H1 (cell line): Measurements from ENCODE around the gene ZNF318. TPM values are rescaled to one million over a fixed set of nuclear protein-coding genes. Genes with fewer than 3 reads are reported as not detected.

ENCODE experiments used
- CTCF ChIA-PET: fragments of 300-600 bp; sonication (Branson Sonifier 250); formaldehyde crosslinking; loops from one replicate; lab custom pipeline; 2021; ENCODE audit not compliant: partially characterized antibody; lab: Charles Lee
- POLR2A ChIA-PET: fragments of 300-600 bp; sonication (Branson Sonifier 250); formaldehyde crosslinking; loops from one replicate; lab custom pipeline; 2021; ENCODE audit warnings: inconsistent platforms; ENCODE audit not compliant: partially characterized antibody; lab: Charles Lee
- DNase-seq, 2 experiments: peaks; one replicate each; pipeline versions ENCODE4 v3.0.0 to v3.0.0-alpha.2; 2010 to 2022; ENCODE audit warnings: low spot score in 2 of 2, low read depth in 1 of 2, mixed read lengths in 1 of 2
- FAIRE-seq: peaks from 2 replicates; lab custom pipeline; 2011; peaks lifted over from hg19 to GRCh38; lab: Jason Lieb, UNC
- H2AFZ ChIP-seq: 2 replicates; pipeline ENCODE4 v1.8.1; 2012; ENCODE audit warnings: low read length, inconsistent platforms
- H2AK5ac ChIP-seq: 2 replicates; pipeline ENCODE4 v1.6.1; 2013; ENCODE audit warnings: low read depth, low read length
- H2BK120ac ChIP-seq: replicated peaks from 2 replicates; pipeline ENCODE3; 2013; ENCODE audit warnings: low read depth, low read length, inconsistent platforms
- H2BK12ac ChIP-seq: 2 replicates; pipeline ENCODE4 v1.6.1; 2013; ENCODE audit warnings: low read depth, low read length
- H2BK15ac ChIP-seq: 2 replicates; pipeline ENCODE4 v1.6.1; 2013; ENCODE audit warnings: low read length
- H2BK20ac ChIP-seq: 2 replicates; pipeline ENCODE4 v1.6.1; 2013; ENCODE audit warnings: low read length
- H2BK5ac ChIP-seq: 2 replicates; pipeline ENCODE4 v1.6.1; 2013; ENCODE audit warnings: low read depth, low read length
- H3K14ac ChIP-seq: 2 replicates; pipeline ENCODE4 v1.6.1; 2013; ENCODE audit warnings: inconsistent platforms; ENCODE audit not compliant: insufficient read length
- H3K18ac ChIP-seq: 2 replicates; pipeline ENCODE4 v1.6.1; 2013; ENCODE audit warnings: low read length; ENCODE audit errors: extremely low read depth
- H3K23ac ChIP-seq: 2 replicates; pipeline ENCODE4 v1.6.1; 2013; ENCODE audit warnings: inconsistent platforms; ENCODE audit not compliant: insufficient read length
- H3K23me2 ChIP-seq: 2 replicates; pipeline ENCODE4 v1.6.1; 2013; ENCODE audit warnings: low read depth, low read length
- H3K27ac ChIP-seq: 2 replicates; pipeline ENCODE4 v1.6.1; 2011; ENCODE audit warnings: low read depth, low read length, inconsistent platforms
- H3K27me3 ChIP-seq, 4 experiments: replicated peaks in 1 of 4; 1 replicate in 1 of 4; 2 replicates in 3 of 4; pipeline versions ENCODE4 v1.6.1 to v1.8.1; 2011 to 2013; ENCODE audit warnings: low read length in 3 of 4, mild to moderate bottlenecking in 3 of 4, inconsistent platforms in 2 of 4, mixed read lengths in 2 of 4, moderate library complexity in 1 of 4; ENCODE audit not compliant: control insufficient read depth in 3 of 4, insufficient read depth in 3 of 4; ENCODE audit errors: extremely low read depth in 1 of 4
- H3K36me3 ChIP-seq, 4 experiments: 2 replicates each; pipeline versions ENCODE4 v1.6.1 to v1.8.1; 2011 to 2013; ENCODE audit warnings: mild to moderate bottlenecking in 4 of 4, low read length in 3 of 4, moderate library complexity in 2 of 4, control low read depth in 1 of 4, inconsistent platforms in 1 of 4; ENCODE audit not compliant: insufficient read depth in 4 of 4, control insufficient read depth in 2 of 4
- H3K4ac ChIP-seq: replicated peaks from 2 replicates; pipeline ENCODE3; 2013; ENCODE audit warnings: low read length, low read depth, mixed read lengths, inconsistent platforms; ENCODE audit not compliant: insufficient read length
- H3K4me1 ChIP-seq, 4 experiments: replicated peaks in 1 of 4; 1 replicate in 1 of 4; 2 replicates in 3 of 4; pipeline versions ENCODE4 v1.6.1 to v1.8.1; 2011 to 2013; ENCODE audit warnings: low read length in 3 of 4, inconsistent platforms in 2 of 4, mixed read lengths in 1 of 4; ENCODE audit not compliant: insufficient read depth in 4 of 4, control insufficient read depth in 3 of 4
- H3K4me2 ChIP-seq, 2 experiments: 2 replicates each; pipeline versions ENCODE4 v1.6.1 to v1.8.1; 2011 to 2013; ENCODE audit warnings: low read depth in 2 of 2, low read length in 2 of 2, control low read depth in 1 of 2, inconsistent platforms in 1 of 2, mild to moderate bottlenecking in 1 of 2; ENCODE audit not compliant: insufficient read depth in 1 of 2
- H3K4me3 ChIP-seq, 4 experiments: fragments of 200-600, 300-600 bp in 1 of 4; sonication (generic), shearing (Covaris generic), sonication (Bioruptor Twin) in 1 of 4; 2 replicates each; pipeline versions ENCODE4 v1.5.1 to v1.8.1; 2011 to 2016; ENCODE audit warnings: low read length in 4 of 4, low read depth in 3 of 4, control low read depth in 2 of 4, inconsistent platforms in 2 of 4, mild to moderate bottlenecking in 2 of 4, mixed read lengths in 1 of 4, moderate library complexity in 1 of 4; ENCODE audit not compliant: insufficient read depth in 2 of 4; ENCODE audit errors: extremely low read depth in 1 of 4
- H3K56ac ChIP-seq: replicated peaks from 2 replicates; pipeline ENCODE3; 2013; ENCODE audit warnings: low read depth, mild to moderate bottlenecking, mixed read lengths, low read length, inconsistent platforms; ENCODE audit not compliant: insufficient read length
- H3K79me1 ChIP-seq: 2 replicates; pipeline ENCODE4 v1.6.1; 2013; ENCODE audit warnings: low read depth, low read length, control low read depth
- H3K79me2 ChIP-seq, 2 experiments: 2 replicates each; pipeline versions ENCODE4 v1.6.1 to v1.8.1; 2012 to 2013; ENCODE audit warnings: low read length in 2 of 2, mild to moderate bottlenecking in 2 of 2, inconsistent platforms in 1 of 2; ENCODE audit not compliant: insufficient read depth in 2 of 2, control insufficient read depth in 1 of 2
- H3K9ac ChIP-seq, 4 experiments: replicated peaks in 1 of 4; 1 replicate in 1 of 4; 2 replicates in 3 of 4; pipeline versions ENCODE4 v1.6.1 to v1.8.1; 2011 to 2013; ENCODE audit warnings: low read depth in 3 of 4, low read length in 3 of 4, control low read depth in 2 of 4, mild to moderate bottlenecking in 2 of 4, moderate library complexity in 2 of 4, inconsistent platforms in 1 of 4; ENCODE audit errors: extremely low read depth in 1 of 4
- H3K9me3 ChIP-seq, 2 experiments: 2 replicates each; pipeline versions ENCODE4 v1.6.1 to v1.8.1; 2012 to 2013; ENCODE audit warnings: mild to moderate bottlenecking in 2 of 2, moderate library complexity in 2 of 2, control low read depth in 1 of 2, inconsistent platforms in 1 of 2, low read depth in 1 of 2, low read length in 1 of 2, mixed read lengths in 1 of 2; ENCODE audit not compliant: insufficient read depth in 2 of 2
- H4K20me1 ChIP-seq, 2 experiments: replicated peaks in 1 of 2; 2 replicates each; pipeline versions ENCODE3 to v1.8.1; 2011 to 2013; ENCODE audit warnings: inconsistent platforms in 2 of 2, low read length in 2 of 2, mild to moderate bottlenecking in 1 of 2; ENCODE audit not compliant: insufficient read depth in 2 of 2, control insufficient read depth in 1 of 2
- H4K5ac ChIP-seq: 2 replicates; pipeline ENCODE4 v1.6.1; 2013; ENCODE audit warnings: low read length, low read depth, mixed read lengths, inconsistent platforms; ENCODE audit not compliant: insufficient read length
- H4K8ac ChIP-seq: 2 replicates; pipeline ENCODE4 v1.8.0; 2013; ENCODE audit warnings: mild to moderate bottlenecking, moderate library complexity, low read length, inconsistent platforms; ENCODE audit not compliant: insufficient read depth; ENCODE audit errors: extremely low read depth
- H4K91ac ChIP-seq: replicated peaks from 2 replicates; pipeline ENCODE3; 2013; ENCODE audit warnings: low read length, mixed read lengths, inconsistent platforms; ENCODE audit not compliant: insufficient read length
- BACH1 ChIP-seq: IDR thresholded peaks from 2 replicates; pipeline ENCODE4 v1.6.1; 2012; ENCODE audit warnings: low read length, improper control_type of control experiment
- CBX5 ChIP-seq: fragments of 300-800, 300-1000 bp; sonication (generic); IDR thresholded peaks from 2 replicates; pipeline ENCODE4 v1.7.1; 2016; ENCODE audit warnings: antibody characterized with exemption, low read length, low read depth
- CREB1 ChIP-seq: IDR thresholded peaks from 2 replicates; pipeline ENCODE4 v1.6.1; 2012; ENCODE audit warnings: inconsistent platforms
- EZH2 ChIP-seq: fragments of 200-600 bp; sonication (generic); IDR thresholded peaks from 2 replicates; pipeline ENCODE4 v1.7.1; 2012; ENCODE audit warnings: low read depth, mild to moderate bottlenecking, moderate library complexity, low read length, inconsistent platforms; ENCODE audit not compliant: severe bottlenecking
- GABPA ChIP-seq: IDR thresholded peaks from 2 replicates; pipeline ENCODE4 v1.6.1; 2011; ENCODE audit warnings: mild to moderate bottlenecking, low read length, moderate library complexity, borderline replicate concordance; ENCODE audit not compliant: insufficient read depth
- GTF2F1 ChIP-seq: IDR thresholded peaks from 2 replicates; pipeline ENCODE4 v1.6.1; 2012; ENCODE audit warnings: low read depth, low read length, improper control_type of control experiment, borderline replicate concordance
- NANOG ChIP-seq: IDR thresholded peaks from 2 replicates; pipeline ENCODE4 v1.6.1; 2011; ENCODE audit warnings: low read length, low read depth, mild to moderate bottlenecking, inconsistent platforms; ENCODE audit not compliant: insufficient read depth, poor library complexity, severe bottlenecking
- NRF1 ChIP-seq: IDR thresholded peaks from 2 replicates; pipeline ENCODE4 v1.6.1; 2011; ENCODE audit warnings: mild to moderate bottlenecking, low read depth, low read length, improper control_type of control experiment
- PHF8 ChIP-seq: fragments of 200-600 bp; sonication (generic); conservative IDR thresholded peaks from 2 replicates; pipeline ENCODE4 v1.7.1; 2012; ENCODE audit warnings: low read depth, mild to moderate bottlenecking, inconsistent platforms, low read length, moderate library complexity
- RFX5 ChIP-seq: IDR thresholded peaks from 2 replicates; pipeline ENCODE4 v1.6.1; 2011; ENCODE audit warnings: low read depth, low read length, improper control_type of control experiment, borderline replicate concordance
- SP2 ChIP-seq: IDR thresholded peaks from 2 replicates; pipeline ENCODE4 v1.6.1; 2012; ENCODE audit warnings: mild to moderate bottlenecking, low read length, inconsistent platforms
- SUZ12 ChIP-seq: fragments of 200-600 bp; sonication (generic); IDR thresholded peaks from 2 replicates; pipeline ENCODE4 v1.6.1; 2012; ENCODE audit warnings: mild to moderate bottlenecking, inconsistent platforms, low read length, moderate library complexity, mixed read lengths
- TAF7 ChIP-seq: optimal IDR thresholded peaks from 2 replicates; pipeline ENCODE3; 2011; ENCODE audit warnings: low read depth, mild to moderate bottlenecking, inconsistent platforms, low read length, moderate library complexity, borderline replicate concordance
- WGBS, 2 experiments: shearing (Covaris generic) in 1 of 2; methylation state at CpG; one replicate each; pipeline versions ENCODE4 v1.1.6 to v1.1.7; 2013 to 2015; ENCODE audit warnings: low lambda C conversion rate in 2 of 2, mixed read lengths in 2 of 2, inconsistent platforms in 1 of 2, low coverage in 1 of 2, missing lambda C conversion rate in 1 of 2; ENCODE audit not compliant: insufficient replicate concordance in 2 of 2, insufficient coverage in 1 of 2, insufficient read length in 1 of 2; ENCODE audit errors: extremely low coverage in 1 of 2, missing lambda C conversion rate in 1 of 2; 5-methylcytosine and 5-hydroxymethylcytosine counted together
- polyA plus RNA-seq, 7 experiments: library from polyadenylated mRNA; depleted of rRNA in 3 of 7; stranded (reverse) in 5 of 7; unstranded in 2 of 7; fragments of >200 nt in 5 of 7; fragments of 200-250 nt in 2 of 7; gene quantifications; 1 replicate in 5 of 7; 2 replicates in 1 of 7; 4 replicates in 1 of 7; pipeline versions ENCODE4 v1.2.1 to v1.2.3, GENCODE V29; 2011 to 2013; ENCODE audit warnings: missing spikeins in 2 of 7, mixed read lengths in 2 of 7
- total RNA-seq: library from RNA; stranded (reverse); fragmentation: NEBNext Ultra II Directional; extraction: Animal tissue kit (Norgen Biotek cat#: 25700); gene quantifications from 2 replicates; pipeline ENCODE4 v1.2.1, GENCODE V29; 2021
- TF ChIP-seq, protein P1 (sequence below): IDR thresholded peaks from 2 replicates; pipeline ENCODE4 v1.6.1; 2011; ENCODE audit warnings: low read depth, mild to moderate bottlenecking, low read length; ENCODE audit not compliant: insufficient read depth

ZNF318 gene
- total and polyA plus RNA-seq, 2 of the 8 experiments (the other 6 are each of a cell fraction or from before 2014, with no cell fraction given), result 10.2 to 22.1 TPM

DNA sequence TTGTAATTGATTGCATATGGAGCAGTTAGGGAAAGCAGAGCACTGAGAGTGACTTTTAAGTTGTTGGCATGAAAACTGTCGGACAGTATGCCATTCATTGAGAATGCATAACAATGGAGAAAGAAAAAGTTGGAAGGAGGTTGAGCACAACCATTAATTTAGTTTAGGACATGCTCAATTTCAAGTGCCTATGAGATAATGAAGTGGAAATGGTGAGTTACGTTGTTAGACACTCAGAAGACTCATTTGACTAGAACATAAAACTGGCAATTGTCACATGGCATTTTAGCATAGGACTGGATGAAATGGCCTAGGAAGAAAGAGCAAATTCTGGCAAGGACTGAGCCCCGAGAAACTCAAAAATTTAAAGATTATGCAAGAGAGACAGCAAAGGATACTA is 22.0 kb downstream of the ZNF318 start:
- FAIRE-seq (no peak), DNase-seq (no peak)
- Histone ChIP-seq H3K27me3 (no peaks in the 10 kb centered on the region), H4K20me1 (no peaks in the 10 kb centered on the region), H3K4me1 (no peaks in the 10 kb centered on the region), H3K4ac (no peak overlapping the region), H2BK12ac (no peak overlapping the region), H2BK5ac (no peak overlapping the region), H3K23me2 (no peaks in the 10 kb centered on the region; the same call in 1 of the 2 replicates), H3K14ac (no peak overlapping the region), H4K91ac (no peak overlapping the region), H3K79me1 (no peaks in the 10 kb centered on the region; the same call in 1 of the 2 replicates), H2BK20ac (no peak overlapping the region), H3K9ac (no peak overlapping the region), H2AFZ (no peak overlapping the region), H3K18ac (no peak overlapping the region), H3K56ac (no peak overlapping the region), H3K79me2 (no peaks in the 10 kb centered on the region), H3K36me3 (peaks cover 5 to 13% (median 9%) of the 10 kb centered on the region in 4 experiments; a peak in 7 of 8 replicates), H3K27ac (no peak overlapping the region), H2AK5ac (no peak overlapping the region), H2BK15ac (no peak overlapping the region), H2BK120ac (no peak overlapping the region), H3K4me2 (no peak overlapping the region), H4K8ac (no peak overlapping the region), H4K5ac (no peak overlapping the region), H3K9me3 (no peaks in the 10 kb centered on the region), H3K23ac (no peak overlapping the region), H3K4me3 (no peak overlapping the region)
- WGBS, 2 experiments, result 90% methylated on average over 3 of the region's 3 CpGs; no CpG with 5 or more reads in 1 of the 2 experiments
- ChIA-PET POLR2A (no interaction called here), CTCF (no interaction called here)
- TF ChIP-seq RFX5 (no peak), SUZ12 (no peak), NRF1 (no peak), GTF2F1 (no peak), SP2 (no peak), PHF8 (no peak), GABPA (no peak), BACH1 (no peak), CBX5 (no peak), EZH2 (no peak), TAF7 (no peak), CREB1 (no peak), NANOG (no peak)
- TF ChIP-seq, protein P1, sequence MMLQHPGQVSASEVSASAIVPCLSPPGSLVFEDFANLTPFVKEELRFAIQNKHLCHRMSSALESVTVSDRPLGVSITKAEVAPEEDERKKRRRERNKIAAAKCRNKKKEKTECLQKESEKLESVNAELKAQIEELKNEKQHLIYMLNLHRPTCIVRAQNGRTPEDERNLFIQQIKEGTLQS, result no peak
